SJCRH30 (cell line): ENCODE measurements around the gene DCAF11. TPM values are rescaled to one million over a fixed set of nuclear protein-coding genes. Genes with fewer than 3 reads are reported as not detected.

ENCODE experiments used
- DNase-seq, 2 experiments: peaks; one replicate each; pipeline ENCODE4 v3.0.0-alpha.2; 2015 to 2020
- H3K27ac ChIP-seq: fragments of 250-450 bp; sonication (Bioruptor Pico); 2 replicates; pipeline ENCODE4 v1.5.1; 2020; ENCODE audit warnings: mild to moderate bottlenecking, moderate library complexity
- H3K27me3 ChIP-seq: fragments of 250-450 bp; sonication (Bioruptor Pico); 2 replicates; pipeline ENCODE4 v1.5.1; 2020; ENCODE audit warnings: mild to moderate bottlenecking, moderate library complexity
- H3K36me3 ChIP-seq: fragments of 250-450 bp; sonication (Bioruptor Pico); 2 replicates; pipeline ENCODE4 v1.5.1; 2020; ENCODE audit warnings: mild to moderate bottlenecking, moderate library complexity
- H3K4me1 ChIP-seq: fragments of 250-450 bp; sonication (Bioruptor Pico); 2 replicates; pipeline ENCODE4 v1.5.1; 2020; ENCODE audit warnings: mild to moderate bottlenecking, moderate library complexity
- H3K4me3 ChIP-seq: fragments of 250-450 bp; sonication (Bioruptor Pico); 2 replicates; pipeline ENCODE4 v1.5.1; 2020; ENCODE audit warnings: mild to moderate bottlenecking, moderate library complexity
- H3K9me3 ChIP-seq: fragments of 250-450 bp; sonication (Bioruptor Pico); replicated peaks from 2 replicates; pipeline ENCODE4 v1.5.1; 2020; ENCODE audit warnings: mild to moderate bottlenecking, moderate library complexity
- total RNA-seq: library from RNA; depleted of rRNA; stranded (reverse); fragments of >200 nt; shearing (Covaris generic); gene quantifications from 2 replicates; pipeline ENCODE4 v1.2.3, GENCODE V29; 2014

DCAF11 gene
- total RNA-seq, 1 experiment from 2014 or later = 82.0 TPM

DNA sequence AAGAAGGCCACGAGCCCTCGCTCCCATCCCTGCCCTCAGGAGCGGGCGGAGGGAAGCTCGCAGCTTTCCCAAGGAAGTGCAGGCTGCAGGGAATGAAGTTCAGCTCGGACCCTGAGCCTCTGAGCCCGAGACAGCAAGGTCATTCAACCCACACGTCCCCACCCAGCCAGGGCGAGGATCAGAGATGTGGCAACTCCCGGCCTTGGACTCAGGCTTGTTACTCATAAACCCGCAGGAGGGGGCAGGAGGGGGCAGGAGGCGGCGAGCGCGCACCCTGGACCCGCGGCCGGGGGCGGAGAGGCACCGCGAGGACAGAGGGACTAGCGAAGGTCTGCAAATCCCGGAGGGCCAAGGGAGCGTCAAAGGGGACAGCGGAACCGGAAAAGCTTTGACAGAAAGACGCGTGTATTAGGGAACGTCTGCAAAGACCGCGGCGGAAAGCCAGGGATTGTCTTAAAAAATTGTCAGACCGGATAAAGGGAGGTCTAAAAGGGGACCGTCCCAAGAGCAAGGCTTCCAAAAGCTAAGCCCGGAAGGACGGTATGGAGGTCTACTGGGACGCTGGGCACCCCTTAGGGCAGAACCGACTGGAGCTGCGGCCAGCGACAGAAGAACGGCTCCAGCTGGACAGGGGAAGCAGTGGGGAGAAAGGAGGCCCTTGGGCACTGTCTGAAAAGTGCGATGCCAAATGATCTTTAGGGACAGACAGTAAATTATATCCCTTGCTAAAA, 611 bp upstream of the DCAF11 start:
- H3K4me3 ChIP-seq = peak overlapping the region; percentile 92
- H3K9me3 ChIP-seq = no peaks in the 10 kb centered on the region
- peaks cover 9% of the 10 kb centered on the region for H3K4me1 ChIP-seq
- peak; percentile 93 to 94 for DNase-seq
- H3K27me3 ChIP-seq = no peaks in the 10 kb centered on the region
- H3K27ac ChIP-seq = peak overlapping the region; percentile 97
- H3K36me3 ChIP-seq = peaks cover 10% of the 10 kb centered on the region

DNA sequence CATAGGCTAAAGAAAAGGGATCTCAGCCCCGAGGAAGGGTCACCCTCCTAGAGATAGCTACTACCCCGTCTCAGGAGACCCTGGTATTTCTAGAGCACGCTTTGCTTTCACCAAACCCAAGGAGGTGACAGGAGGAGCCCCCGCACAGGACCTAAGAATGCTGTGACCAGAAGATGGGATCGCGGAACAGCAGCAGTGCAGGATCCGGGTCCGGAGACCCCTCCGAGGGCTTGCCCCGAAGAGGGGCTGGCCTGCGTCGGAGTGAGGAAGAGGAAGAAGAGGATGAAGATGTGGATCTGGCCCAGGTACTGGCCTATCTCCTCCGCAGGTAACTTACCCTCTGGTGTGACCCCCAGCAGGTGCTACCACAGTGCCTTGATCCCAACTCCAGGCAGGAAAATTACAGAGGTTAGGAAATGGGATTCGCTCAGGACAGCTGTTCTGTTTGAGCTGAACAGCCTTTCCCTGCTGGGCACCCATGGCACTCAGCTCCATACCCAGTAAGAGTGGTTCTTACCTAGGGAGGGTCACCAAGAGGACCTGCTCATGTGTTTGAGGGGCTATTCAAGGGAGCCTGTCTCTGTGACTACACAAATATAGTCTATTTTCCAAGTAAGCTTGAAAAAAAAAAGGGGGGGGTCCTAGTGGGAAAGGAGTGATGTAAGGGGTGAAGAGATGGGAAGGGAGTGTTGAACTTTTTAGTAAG, 998 bp downstream of the DCAF11 start:
- DNase-seq = no peak
- Histone ChIP-seq H3K4me1 (peaks cover 2% of the 10 kb centered on the region; the same call in 1 of the 2 replicates), H3K27me3 (no peaks in the 10 kb centered on the region), H3K36me3 (peaks cover 20% of the 10 kb centered on the region), H3K4me3 (peak overlapping the region; percentile 92), H3K27ac (peak overlapping the region; percentile 97), H3K9me3 (no peaks in the 10 kb centered on the region)

DNA sequence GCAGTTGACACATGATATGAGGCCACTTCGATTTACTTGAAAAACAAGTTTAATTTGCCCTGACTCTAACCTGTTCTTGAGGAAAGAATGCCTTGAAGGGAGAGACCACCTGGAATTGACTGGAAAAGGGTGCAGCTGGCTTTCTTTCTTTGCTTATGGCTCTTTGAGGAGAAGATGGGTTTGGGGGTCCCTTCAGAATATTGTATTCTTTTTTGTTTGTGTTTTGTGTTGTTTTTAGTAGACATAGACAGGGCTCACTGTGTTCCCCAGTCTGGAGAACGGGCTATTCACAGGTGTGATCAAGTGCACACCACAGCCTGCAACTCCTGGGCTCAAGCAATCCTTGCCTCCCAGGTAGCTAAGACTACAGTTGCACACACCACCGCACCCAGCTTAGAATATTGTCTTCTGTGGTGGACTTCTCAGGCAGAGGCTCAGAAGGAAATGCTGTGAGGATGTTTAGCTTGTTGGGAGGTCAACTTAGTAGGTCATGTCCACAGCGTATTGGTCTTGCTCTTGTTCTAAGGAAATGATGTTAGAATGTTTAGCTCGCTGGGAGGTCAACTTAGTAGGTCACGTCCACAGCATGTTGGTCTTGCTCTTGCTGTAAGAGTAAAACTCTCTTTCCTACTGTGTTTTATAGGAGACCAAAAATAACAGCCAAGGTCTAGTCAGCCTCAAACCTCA, 1.7 kb downstream of the DCAF11 start:
- H3K4me1 ChIP-seq = no peaks in the 10 kb centered on the region
- H3K36me3 ChIP-seq = peaks cover 27% of the 10 kb centered on the region
- H3K9me3 ChIP-seq = no peaks in the 10 kb centered on the region
- DNase-seq = no peak
- H3K27me3 ChIP-seq = no peaks in the 10 kb centered on the region
- no peak overlapping the region for H3K4me3 ChIP-seq
- no peak overlapping the region for H3K27ac ChIP-seq

DNA sequence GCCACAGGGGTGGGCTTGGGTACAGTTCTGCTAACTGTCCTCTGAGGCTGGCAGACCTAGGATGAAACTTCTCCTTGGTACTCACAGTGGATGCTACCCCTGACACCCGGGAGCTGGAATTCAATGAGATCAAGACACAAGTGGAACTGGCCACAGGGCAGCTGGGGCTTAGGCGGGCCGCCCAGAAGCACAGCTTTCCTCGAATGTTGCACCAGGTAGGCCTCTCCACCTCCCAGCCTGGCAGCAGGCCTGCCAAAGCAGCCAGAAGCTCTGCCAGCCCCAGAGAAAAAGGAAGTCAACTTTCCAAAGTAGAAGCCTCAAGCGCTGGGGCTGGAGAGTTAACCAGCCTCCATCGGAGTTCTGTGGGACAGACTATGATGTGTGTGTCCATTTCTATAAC, 2.6 kb downstream of the DCAF11 start:
- no peak overlapping the region for H3K4me3 ChIP-seq

DNA sequence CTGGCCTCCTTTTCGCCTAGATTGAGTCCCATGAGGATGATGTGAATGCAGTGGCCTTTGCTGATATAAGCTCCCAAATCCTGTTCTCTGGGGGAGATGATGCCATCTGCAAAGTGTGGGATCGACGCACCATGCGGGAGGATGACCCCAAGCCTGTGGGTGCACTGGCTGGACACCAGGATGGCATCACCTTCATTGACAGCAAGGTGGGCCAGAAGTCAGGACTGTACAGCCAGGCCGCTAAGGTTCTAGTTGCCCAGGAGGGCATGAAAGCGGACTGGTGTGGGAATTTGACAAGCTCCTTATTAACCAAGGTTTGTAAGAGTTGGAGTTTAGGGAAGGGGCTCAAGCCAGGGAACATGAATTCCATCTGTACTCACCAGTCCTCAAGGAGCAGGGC, 5.1 kb downstream of the DCAF11 start:
- peaks cover 37% of the 10 kb centered on the region for H3K36me3 ChIP-seq
- no peak for DNase-seq
- no peak overlapping the region for H3K4me3 ChIP-seq
- H3K4me1 ChIP-seq = no peaks in the 10 kb centered on the region
- no peaks in the 10 kb centered on the region for H3K27me3 ChIP-seq
- no peak overlapping the region for H3K27ac ChIP-seq
- no peaks in the 10 kb centered on the region for H3K9me3 ChIP-seq

More for the DNA sequence above, 2.6 kb downstream of the DCAF11 start:
- Histone ChIP-seq H3K9me3 (no peaks in the 10 kb centered on the region), H3K27me3 (no peaks in the 10 kb centered on the region), H3K4me1 (no peaks in the 10 kb centered on the region), H3K27ac (no peak overlapping the region), H3K36me3 (peaks cover 32% of the 10 kb centered on the region)
- DNase-seq = no peak

DNA sequence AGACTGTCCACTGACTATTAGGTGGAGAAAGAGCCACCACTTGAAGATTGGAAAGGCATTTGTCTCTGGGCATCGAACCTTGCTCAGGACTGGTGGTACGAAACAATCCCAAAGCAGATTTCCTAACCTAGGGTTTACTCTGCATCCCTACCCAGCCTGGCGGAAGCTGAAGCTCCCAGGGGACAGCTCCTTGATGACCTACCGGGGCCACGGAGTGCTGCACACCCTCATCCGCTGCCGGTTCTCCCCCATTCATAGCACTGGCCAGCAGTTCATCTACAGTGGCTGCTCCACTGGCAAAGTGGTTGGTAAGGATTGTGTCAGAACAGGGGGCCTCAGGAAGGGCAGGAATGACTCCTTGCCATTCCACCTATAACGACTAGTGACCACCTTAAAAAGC, 6.6 kb downstream of the DCAF11 start:
- peaks cover 37% of the 10 kb centered on the region for H3K36me3 ChIP-seq
- no peak overlapping the region for H3K4me3 ChIP-seq

DNA sequence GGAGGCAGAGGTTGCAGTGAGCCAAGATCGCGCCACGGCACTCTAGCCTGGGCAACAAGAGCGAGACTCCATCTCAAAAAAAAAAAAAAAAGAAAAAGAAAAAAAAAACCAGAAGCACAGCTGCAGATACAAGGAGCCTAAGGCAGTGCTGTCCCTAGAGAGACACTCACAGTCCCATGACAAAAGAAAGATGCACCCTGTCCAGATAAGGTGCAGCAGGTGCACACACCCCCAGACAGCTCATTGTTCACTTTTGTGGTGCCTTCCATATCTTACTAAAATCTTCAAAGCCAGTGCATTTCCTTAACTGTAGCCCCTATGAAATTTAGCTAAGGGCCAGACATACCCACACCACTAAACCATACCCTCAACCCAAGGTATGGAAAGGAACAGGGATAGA, 7.8 kb downstream of the DCAF11 start:
- Histone ChIP-seq H3K27me3 (no peaks in the 10 kb centered on the region), H3K4me3 (no peak overlapping the region), H3K36me3 (peaks cover 34% of the 10 kb centered on the region), H3K4me1 (no peaks in the 10 kb centered on the region), H3K27ac (no peak overlapping the region), H3K9me3 (no peaks in the 10 kb centered on the region)
- DNase-seq = no peak

More for the DNA sequence above, 6.6 kb downstream of the DCAF11 start:
- Histone ChIP-seq H3K9me3 (no peaks in the 10 kb centered on the region), H3K4me1 (no peaks in the 10 kb centered on the region), H3K27me3 (no peaks in the 10 kb centered on the region), H3K27ac (no peak overlapping the region)
- DNase-seq = no peak

DNA sequence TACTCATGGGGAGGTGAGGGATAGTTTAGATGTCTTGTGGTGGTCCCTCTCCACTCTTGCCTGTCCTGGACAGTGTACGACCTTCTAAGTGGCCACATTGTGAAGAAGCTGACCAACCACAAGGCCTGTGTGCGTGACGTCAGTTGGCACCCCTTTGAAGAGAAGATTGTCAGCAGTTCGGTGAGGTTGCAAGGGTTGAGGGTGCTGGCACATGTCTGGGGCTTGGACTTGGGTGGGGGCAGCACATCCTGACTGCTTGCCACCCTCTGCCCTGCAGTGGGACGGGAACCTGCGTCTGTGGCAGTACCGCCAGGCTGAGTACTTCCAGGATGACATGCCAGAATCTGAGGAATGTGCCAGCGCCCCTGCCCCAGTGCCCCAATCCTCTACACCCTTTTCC, 8.3 kb downstream of the DCAF11 start:
- Histone ChIP-seq H3K27ac (no peak overlapping the region), H3K4me3 (no peak overlapping the region), H3K36me3 (peaks cover 29% of the 10 kb centered on the region), H3K4me1 (no peaks in the 10 kb centered on the region), H3K9me3 (no peaks in the 10 kb centered on the region), H3K27me3 (no peaks in the 10 kb centered on the region)
- DNase-seq = no peak

DNA sequence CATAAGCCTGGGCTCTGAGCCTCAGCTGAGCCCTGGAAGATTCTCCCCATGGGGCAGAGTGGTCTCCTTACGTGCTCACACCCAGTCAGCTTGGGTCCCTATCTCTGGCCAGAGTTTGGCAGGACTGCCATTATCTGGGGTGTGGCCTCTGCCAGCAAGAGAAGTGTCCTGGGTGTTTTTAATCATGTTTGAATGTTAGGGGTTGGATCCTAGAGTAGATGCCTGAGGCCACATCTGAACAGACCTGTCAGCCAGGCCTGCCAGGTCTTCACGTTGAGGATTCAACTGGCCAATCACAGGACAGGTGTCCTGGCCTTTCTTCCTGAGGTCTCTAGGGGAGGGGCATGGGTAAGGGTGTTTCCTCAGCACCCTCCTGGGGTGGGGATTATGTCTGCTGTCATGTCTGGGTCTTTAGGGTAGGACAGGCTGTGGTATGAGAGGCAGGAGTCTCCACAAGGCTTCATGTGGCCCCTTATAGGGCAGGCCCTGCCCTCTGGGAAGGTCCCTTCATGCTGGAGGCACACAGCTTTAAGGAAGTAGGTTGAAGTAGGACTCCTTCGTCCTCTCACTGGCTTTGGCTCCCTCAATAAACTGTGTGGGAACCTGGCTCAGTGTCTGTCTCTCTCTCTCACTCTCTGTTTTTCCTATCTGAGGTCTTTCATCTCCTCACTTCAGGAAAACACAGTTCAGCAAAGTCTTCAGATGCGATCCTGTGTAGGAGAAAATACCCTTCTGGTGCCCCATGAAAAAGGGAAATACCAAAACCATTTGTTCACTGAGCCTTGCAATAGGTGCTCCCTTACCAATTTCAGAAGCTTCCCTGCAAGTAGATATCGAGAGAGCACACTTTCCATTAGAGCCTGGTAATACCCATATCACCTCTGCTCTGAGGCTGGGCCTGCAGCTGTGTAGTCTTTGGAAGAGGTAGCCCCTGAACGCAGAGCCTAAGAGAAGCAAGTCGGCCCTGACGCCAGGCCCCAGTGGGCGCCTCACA, 9.1 kb downstream of the DCAF11 start:
- DNase-seq = no peak
- Histone ChIP-seq H3K27me3 (no peaks in the 10 kb centered on the region), H3K4me3 (no peak overlapping the region), H3K4me1 (no peaks in the 10 kb centered on the region), H3K36me3 (peaks cover 29% of the 10 kb centered on the region), H3K27ac (no peak overlapping the region), H3K9me3 (no peaks in the 10 kb centered on the region)

DNA sequence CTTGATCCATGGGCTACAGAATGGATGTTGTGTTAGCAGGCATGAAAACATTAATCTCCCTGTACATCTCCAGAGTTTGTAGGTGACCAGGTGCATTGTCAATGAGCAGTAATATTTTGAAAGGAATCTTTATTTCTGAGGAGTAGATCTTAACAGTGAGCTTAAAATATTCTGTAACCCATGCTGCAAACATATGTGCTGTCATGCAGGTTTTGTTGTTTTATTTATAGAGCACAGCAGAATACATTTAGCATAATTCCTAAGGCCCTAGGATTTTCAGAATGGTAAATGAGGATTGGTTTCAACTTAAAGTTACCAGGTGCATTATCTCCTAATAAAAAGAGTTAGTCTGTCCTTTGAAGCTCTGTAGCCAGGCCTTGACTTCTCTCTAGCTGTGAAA, 12.4 kb downstream of the DCAF11 start:
- no peaks in the 10 kb centered on the region for H3K27me3 ChIP-seq
- no peak for DNase-seq
- H3K4me3 ChIP-seq = no peak overlapping the region
- no peaks in the 10 kb centered on the region for H3K9me3 ChIP-seq
- H3K36me3 ChIP-seq = peaks cover 9% of the 10 kb centered on the region
- peaks cover 13% of the 10 kb centered on the region for H3K4me1 ChIP-seq
- no peak overlapping the region for H3K27ac ChIP-seq

DNA sequence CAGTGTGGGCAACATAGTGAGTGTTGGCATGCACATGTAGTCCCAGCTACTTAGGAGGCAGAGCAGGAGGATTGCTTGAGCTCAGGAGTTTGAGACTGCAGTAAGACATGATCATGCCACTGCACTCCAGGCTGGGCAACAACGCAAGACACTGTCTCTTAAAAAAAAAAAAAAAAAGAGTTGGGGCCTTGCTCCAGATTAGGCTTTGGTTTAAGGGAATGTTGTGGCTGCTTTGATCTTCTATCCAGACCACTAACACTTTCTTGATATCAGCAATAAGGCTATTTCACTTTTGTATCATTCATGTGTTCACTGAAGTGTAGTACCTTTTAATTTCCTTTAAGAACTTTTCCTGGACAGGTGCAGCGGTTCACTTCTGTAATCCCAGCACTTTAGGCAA, 13.1 kb downstream of the DCAF11 start:
- Histone ChIP-seq H3K27ac (no peak overlapping the region), H3K36me3 (peaks cover 8% of the 10 kb centered on the region), H3K4me3 (no peak overlapping the region), H3K9me3 (no peaks in the 10 kb centered on the region), H3K4me1 (peaks cover 13% of the 10 kb centered on the region), H3K27me3 (no peaks in the 10 kb centered on the region)
- no peak for DNase-seq

DNA sequence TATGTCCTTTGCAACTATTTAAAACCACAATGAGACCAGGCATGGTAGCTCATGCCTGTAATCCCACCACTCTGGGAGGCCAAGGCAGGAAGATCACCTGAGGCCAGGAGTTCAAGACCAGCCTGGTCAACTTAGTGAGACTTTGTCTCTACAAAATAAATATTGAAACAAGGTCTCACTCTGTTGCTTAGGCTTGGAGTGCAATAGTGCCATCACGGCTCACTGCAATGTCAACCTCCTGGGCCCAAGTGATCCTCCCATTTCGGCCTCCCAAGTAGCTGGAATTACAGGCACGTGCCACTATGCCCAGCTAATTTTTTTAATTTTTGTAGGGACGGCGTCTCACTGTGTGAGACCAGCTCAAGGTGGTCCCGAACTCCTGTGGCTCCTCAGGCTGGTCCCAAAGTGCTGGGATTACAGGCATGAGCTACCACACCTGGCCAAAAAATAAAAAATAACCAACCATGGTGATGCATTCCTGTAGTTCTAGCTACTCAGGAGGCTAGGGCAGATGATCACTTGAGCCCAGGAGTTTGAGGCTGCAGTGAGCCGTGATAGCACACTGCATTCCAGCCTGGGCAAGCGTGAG, 14.9 kb downstream of the DCAF11 start:
- peak overlapping the region; percentile 98; the same call in 1 of the 2 replicates for H3K27ac ChIP-seq
- H3K4me1 ChIP-seq = peaks cover 18% of the 10 kb centered on the region
- no peaks in the 10 kb centered on the region for H3K9me3 ChIP-seq
- DNase-seq = no peak
- H3K27me3 ChIP-seq = no peaks in the 10 kb centered on the region
- H3K36me3 ChIP-seq = peaks cover 12% of the 10 kb centered on the region
- no peak overlapping the region for H3K4me3 ChIP-seq

DNA sequence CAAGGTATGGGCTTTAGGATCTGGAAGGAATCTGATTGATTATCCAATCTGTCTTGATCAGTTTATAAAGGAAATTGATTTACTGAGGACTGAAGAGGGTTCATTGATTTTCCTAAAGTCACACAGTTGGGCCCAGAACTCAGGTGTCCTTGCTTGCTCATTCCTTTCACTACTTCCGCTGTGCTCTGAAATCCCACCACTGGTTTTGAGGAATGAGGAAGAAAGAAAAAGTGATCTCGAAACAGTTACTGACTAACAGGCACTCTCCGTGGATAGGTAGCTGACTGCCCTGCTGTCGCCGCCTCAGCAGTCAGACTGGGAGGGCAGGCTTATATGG, 15.8 kb downstream of the DCAF11 start, which contains the start of gene FITM1:
Gene FITM1 (plus strand): TSS at position 280 of the 337 bp plus-strand sequence. CDS start 905 bp downstream, outside the sequence.
- peak within 1 kb of the TSS; percentile 94 for H3K4me3 ChIP-seq
- DNase-seq = peak in 1 of 2 experiments; percentile 52
- H3K36me3 ChIP-seq = peaks cover 12% of the 10 kb centered on the region
- H3K27ac ChIP-seq = peak within 1 kb of the TSS; percentile 98
- no peaks in the 10 kb centered on the region for H3K27me3 ChIP-seq
- H3K4me1 ChIP-seq = peaks cover 22% of the 10 kb centered on the region
- H3K9me3 ChIP-seq = no peaks in the 10 kb centered on the region
